IPS DF 4.7 (cell line): ENCODE data around the gene ZNF496.
"Not testable (repeated sequence)": the region's sequence is repeated elsewhere in the genome, so short reads cannot be mapped to it uniquely, and the experiment has no call there.

Source experiments
- DNase-seq: peaks from one replicate; pipeline ENCODE4 v3.0.0-alpha.2; 2013; ENCODE audit warnings: low spot score; ENCODE audit errors: extremely low read depth

The ZNF496 gene

GRCh38 chr1:247294282-247294681 is 37.4 kb downstream of the ZNF496 start:
- no peak for DNase-seq

DNA sequence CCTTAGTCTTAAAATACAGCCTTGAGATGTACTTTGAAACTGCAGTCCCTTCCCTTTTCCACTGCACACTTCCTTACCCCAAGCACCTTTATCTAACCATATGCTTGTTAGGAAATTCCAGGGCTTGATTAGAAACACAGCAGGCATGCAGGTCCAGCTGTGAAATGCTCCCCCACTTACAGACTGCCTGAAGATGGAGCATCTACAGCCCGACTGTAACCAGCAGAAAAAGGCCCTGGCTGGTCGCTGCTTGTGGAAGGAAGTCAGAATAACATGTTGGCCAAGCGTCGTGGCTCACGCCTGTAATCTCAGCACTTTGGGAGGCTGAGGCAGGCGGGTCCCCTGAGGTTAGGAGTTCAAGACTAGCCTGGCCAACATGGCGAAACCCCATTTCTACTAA is 38.6 kb downstream of the ZNF496 start:
- DNase-seq, result no peak

GRCh38 chr1:247291833-247292561 is 39.7 kb downstream of the ZNF496 start:
- no peak for DNase-seq

GRCh38 chr1:247291161-247291560 is 40.5 kb downstream of the ZNF496 start:
- no peak for DNase-seq

GRCh38 chr1:247290576-247290975 is 41.1 kb downstream of the ZNF496 start:
- no peak for DNase-seq

DNA sequence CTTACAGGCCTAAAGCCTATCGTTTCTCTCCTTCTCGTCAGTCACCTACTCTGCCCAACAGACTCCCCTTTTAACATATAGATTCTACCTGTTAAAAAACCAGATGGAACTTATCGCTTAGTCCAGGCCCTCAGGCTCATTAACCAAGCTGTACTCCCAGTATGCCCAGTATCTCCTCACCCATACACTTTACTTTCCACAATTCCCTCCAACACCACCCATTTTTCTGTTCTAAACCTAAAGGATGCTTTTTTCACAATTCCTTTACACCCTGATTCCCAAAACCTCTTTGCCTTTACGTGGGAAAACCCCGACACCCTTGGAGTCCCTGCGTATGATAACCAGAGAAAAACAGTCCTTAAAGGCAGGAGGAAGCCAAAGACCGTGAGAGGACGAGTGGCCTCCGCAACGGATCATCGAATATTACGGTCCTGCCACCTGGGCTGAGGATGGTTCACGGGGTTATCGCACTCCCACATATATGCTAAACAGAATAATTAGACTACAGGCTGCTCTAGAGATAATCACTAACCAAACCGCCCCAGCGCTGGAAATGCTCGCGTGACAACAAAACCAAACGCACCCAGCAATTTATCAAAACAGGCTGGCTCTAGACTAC is 42.3 kb downstream of the ZNF496 start:
- not testable (repeated sequence) for DNase-seq

GRCh38 chr1:247288341-247288740 is 43.3 kb downstream of the ZNF496 start:
- DNase-seq, result no peak

- DNase-seq, result no peak
Measured at GRCh38 chr1:247287460-247287859, 44.2 kb downstream of the ZNF496 start.

DNA sequence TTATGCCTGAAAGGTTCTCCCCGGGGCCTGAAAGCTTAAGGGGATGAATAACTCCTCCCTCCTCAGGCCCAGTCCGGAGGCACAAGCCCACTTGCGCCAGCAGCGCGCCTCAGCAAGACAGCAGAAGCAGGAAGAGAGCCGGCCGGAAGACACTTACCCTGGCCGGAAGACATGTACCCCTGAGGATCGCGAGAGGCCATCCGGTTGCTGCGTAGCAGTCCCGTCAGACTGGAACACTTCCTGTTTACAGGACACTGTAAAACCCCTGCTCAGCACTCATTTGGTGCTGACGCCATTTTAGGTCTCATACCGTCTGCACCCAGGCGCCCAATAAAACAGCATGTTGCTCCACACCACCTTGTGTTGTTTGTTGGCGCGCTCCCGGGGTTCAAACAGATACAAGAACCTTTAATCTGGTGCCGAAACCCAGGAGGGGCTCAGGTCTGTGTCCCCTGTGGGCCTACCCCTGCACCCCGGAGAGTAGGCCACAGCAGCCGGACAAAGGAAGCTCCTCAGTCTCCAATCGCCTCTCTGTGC is 45.5 kb downstream of the ZNF496 start:
- no peak for DNase-seq

- DNase-seq, result no peak
Measured at GRCh38 chr1:247281001-247281574, 50.6 kb downstream of the ZNF496 start.

GRCh38 chr1:247277191-247277590 is 54.5 kb downstream of the ZNF496 start:
- DNase-seq, result no peak

DNA sequence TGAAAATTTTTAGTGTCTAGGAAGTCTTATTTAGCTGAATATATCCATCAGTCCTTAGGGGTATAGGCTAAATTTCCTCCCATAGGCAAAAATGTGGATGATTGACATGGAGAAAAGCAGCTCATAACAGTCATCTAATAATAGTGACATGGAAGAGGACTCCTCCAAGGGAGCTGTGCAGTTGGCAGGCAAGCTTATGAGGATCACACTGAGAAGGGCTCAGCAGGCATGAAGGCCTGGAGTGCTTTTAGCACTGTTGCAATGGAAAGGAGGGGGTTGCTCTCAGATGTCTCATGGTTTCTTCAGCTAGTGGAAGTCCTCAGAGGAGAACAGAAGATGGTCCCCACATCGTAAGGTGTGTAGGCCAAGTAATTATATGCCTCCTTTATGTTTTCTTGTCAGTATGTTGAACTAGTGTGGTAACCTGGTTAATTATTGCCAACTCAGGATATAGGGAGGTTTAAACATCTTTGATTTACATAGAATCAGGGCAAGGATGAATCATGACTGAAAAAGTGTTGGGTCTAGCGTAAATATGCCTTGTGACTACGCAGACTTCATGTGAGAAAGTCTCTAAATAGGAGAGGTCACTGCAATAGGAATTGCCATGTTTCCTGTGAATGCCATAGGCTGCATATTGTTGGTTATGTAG is 56.9 kb downstream of the ZNF496 start:
- no peak for DNase-seq

GRCh38 chr1:247273013-247273412 is 58.7 kb downstream of the ZNF496 start:
- no peak for DNase-seq

GRCh38 chr1:247270003-247270402 is 61.7 kb downstream of the ZNF496 start:
- no peak for DNase-seq

DNA sequence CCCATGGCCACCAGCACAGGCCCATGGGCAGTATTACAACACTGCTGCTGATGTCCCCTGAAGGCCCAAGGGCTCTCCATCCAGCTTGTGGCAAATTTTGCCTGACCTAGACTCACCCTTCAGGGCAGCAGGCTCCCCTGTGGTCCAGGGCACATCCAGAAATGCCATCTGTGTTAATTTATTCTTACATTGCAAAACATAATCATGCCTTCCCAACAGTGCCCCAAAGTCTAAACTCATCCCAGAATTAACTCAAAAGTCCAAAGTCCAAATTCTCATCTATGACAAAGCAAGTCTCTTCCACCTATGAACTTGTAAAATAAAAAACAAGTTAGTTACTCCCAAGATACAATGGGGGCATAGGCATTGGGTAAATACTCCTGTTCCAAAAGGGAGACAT is 62.5 kb downstream of the ZNF496 start:
- DNase-seq, result no peak

DNA sequence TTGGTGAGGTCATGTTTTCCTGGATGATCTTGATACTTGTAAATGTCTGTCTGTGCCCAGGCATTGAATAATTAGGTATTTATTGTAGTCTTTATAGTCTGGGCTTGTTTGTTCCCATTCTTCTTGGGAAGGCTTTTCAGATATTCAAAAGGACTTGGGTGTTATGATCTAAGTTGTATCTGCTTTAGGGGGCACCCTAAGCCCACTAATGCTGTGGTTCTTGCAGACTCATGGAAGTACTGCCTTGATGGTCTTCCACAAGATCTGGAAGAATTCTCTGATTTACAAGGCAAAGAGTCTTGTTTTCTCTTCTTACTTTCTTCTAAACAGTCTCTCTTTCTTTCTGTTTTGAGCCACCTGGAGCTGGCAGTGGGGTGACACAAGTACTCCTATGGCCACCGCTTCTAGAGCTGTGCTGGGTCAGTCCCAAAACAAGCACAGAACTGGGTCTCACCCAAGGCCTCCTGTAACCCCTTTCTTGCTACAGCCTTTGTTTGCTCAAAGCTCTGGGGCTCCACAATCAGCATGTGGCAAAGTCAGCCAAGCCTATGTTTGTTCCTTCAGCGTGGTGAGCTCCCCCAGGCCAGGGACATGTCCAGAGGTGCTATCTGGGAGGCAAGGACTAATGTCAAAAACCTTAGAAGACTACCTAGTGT is 63.1 kb downstream of the ZNF496 start:
- no peak for DNase-seq

DNA sequence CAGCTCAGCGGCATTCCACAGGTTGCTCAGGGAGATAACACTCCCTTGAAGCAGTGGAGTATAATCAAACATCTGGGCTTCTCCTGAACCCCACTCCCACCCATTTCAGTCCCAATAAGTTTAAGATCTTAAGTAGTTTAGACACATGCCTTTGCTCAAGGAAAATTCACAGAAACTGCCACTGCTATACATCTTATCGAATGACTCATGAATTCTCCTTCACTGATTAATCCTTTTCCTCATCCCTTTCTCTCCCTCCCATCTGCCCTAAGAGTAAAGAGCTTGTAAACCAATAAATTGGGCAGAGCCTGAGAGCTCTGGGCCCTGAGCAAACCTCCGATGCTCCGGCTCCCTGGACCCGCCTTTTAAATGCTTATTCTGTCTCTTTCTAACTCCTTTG is 65.6 kb downstream of the ZNF496 start:
- no peak for DNase-seq

DNA sequence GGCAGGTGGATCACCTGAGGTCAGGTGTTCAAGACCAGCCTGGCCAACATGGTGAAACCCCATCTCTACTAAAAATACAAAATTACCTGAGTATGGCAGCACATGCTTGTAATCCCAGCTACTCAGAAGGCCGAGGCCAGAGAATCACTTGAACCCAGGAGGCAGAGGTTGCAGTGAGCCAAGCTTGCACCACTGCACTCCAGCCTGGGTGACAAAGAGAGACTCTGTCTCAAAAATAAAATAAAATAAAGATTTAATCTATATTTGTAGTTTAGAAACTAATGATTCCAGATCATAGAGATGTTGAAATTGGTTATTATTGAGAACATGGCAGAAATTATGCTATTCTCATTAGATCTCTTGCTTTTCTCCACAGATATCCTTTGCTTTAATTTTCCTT is 75.9 kb downstream of the ZNF496 start, which contains the start of gene VN1R5:
Gene VN1R5, plus strand, starts transcription at position 301 of the 400 bp plus-strand sequence.
- not testable (repeated sequence) for DNase-seq

GRCh38 chr1:247247568-247247967 is 84.1 kb downstream of the ZNF496 start:
- no peak for DNase-seq
